Activated T-cell treated with anti-CD3 and anti-CD28 coated beads for 4 hours (primary cell): ENCODE measurements around the gene C5orf58.
"Not testable (repeated sequence)": the region's sequence is repeated elsewhere in the genome, so short reads cannot be mapped to it uniquely, and the experiment has no call there.

Experiments used
- DNase-seq: peaks from one replicate; pipeline ENCODE4 v3.0.0-alpha.2; 2020

C5orf58 gene

DNA sequence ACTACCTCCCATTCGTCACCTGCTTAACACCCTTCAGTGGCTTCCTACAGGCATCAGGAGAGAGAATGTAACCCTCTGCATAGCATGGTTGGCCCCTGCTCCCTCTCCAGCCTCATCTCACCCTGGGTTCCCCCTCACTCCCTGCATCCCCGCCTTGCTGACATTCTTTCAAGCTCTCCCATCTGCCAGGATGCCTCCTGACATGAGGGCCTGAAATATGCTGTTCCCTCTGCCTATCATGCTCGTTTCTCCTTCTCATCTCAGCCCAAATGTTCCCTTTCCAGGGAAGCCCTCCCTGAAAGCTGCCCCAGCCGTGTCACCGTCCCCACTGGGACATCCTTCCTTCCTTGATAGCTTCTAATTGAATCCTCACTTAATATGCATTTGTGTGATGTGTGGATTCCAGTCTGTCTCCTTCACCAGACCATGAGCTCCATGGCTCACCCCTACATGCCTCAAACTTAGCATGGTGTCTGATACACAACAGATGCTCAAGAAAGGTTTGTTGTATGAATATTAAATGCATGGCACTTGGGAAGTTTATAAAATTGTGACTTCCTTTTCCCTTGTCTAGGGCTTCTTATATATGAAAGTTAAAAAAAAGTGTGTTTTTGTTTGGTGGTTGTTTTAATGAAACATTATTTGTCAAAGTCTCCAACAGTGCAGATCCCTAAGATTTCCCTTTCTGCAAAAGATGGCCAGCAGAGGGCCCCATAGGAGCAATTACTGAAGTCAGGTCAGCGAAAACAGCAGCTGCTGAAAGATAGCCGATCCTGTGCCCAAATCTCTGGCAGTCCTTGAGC, 7.3 kb upstream of the C5orf58 start:
- DNase-seq: peak; percentile 77

GRCh38 chr5:170226129-170226615, 6.6 kb upstream of the C5orf58 start:
- no peak for DNase-seq

DNA sequence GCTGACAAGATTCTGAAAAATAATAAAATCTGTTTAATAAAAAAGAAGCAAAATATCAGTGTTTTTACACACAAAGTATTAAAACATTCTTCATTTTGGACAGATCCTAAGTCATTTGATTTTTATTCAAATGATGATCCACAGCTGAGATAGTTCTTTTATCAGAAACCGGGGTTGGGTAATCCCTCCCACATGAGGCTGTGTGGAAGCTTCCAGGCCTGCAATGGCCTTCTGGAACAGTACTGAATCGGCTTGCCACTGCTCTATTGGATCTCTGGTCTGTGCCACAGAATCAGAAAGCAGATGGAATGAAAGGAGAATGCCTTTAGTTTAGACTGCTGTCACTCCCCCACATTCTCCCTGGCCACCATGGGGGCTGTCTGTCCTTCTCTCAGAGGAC, 6.1 kb upstream of the C5orf58 start:
- DNase-seq: no peak

- DNase-seq: no peak
Observed at GRCh38 chr5:170228762-170229435, 3.9 kb upstream of the C5orf58 start.

- no peak for DNase-seq
Observed at GRCh38 chr5:170233358-170233892, 640 bp downstream of the C5orf58 start.

- DNase-seq: no peak
Observed at GRCh38 chr5:170235876-170236864, 3.4 kb downstream of the C5orf58 start.

DNA sequence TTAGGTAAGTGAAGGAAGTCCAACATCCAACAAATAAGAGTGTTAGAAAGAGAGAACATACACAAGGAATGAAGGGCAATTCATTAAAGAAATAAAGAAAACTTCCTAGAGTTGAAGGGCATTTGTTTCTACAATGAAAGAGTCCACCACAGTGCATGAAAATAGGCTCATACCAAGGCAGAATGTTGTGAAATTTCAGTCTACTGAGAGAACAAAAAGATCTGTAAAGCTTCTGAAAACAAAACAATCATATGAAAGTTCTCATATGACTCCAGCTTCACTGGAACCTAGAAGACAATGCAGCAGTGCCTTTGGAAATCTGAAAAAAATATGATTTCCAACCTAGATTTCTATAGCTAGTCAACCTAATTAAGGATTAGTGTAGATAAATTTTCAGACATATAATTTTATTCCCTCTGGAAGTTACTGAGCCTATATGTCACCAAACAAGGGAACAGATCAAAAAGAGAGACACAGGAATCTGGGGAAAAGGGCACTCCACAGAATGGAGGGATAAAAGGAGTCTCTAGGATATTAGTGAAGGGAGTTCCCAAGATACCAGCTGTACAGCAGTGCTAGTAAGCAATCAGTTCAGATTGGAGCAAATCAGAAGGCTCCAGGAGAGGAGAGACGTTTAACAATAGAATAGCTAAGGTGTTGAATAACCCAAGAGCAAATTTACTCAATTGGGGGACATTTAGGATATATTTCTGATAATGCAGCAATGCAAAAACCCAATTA, 5.8 kb downstream of the C5orf58 start:
- DNase-seq: no peak

- not testable (repeated sequence) for DNase-seq
Observed at GRCh38 chr5:170245436-170245835, 12.7 kb downstream of the C5orf58 start.

- no peak for DNase-seq
Observed at GRCh38 chr5:170246126-170246870, 13.5 kb downstream of the C5orf58 start.

- no peak for DNase-seq
Observed at GRCh38 chr5:170247363-170247762, 14.6 kb downstream of the C5orf58 start.

- DNase-seq: no peak
Observed at GRCh38 chr5:170248172-170248930, 15.6 kb downstream of the C5orf58 start.

- not testable (repeated sequence) for DNase-seq
Observed at GRCh38 chr5:170248931-170249227, 16.1 kb downstream of the C5orf58 start.

DNA sequence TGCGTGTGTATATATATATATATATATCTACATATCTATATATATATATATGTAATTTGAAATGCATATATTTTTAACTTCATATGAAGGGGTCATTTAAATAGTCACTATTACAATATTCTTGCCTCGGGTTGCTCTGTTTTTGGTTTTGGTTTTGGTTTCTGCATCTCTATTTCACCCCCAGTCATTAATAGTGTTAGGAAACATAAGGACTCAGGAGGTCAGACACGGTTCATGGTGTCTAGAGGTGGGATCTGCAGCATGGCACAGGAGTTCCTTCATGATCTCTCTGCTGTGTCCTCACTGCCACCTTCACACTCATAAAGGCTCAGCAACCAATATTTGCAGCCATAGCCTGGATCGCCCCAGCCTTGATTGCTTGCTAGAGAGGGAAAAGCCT, 16.6 kb downstream of the C5orf58 start:
- DNase-seq: no peak

DNA sequence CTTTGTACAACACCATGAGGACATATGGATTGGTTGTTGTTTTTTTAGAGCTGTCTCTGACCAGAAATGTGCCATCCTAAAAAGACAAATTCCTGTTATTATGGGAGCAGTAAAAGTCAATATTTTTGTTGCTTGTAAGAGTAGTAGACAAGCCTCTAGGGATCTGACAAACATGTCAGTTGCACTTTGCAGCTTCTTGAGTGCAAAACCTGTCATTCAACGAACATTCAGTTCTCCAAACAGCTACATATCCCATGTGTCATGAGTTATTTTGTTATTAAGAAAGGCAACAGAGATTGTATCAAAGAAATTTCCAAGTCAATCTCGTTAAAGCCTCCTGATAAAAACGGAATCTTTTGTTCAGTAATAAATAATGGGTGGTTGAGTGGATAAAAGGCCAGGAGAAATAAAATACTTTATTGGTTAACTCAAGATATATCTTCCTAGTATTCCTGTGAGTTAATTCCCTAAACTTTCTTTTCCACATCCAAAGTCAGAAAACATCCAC, 18.1 kb downstream of the C5orf58 start:
- DNase-seq: no peak

DNA sequence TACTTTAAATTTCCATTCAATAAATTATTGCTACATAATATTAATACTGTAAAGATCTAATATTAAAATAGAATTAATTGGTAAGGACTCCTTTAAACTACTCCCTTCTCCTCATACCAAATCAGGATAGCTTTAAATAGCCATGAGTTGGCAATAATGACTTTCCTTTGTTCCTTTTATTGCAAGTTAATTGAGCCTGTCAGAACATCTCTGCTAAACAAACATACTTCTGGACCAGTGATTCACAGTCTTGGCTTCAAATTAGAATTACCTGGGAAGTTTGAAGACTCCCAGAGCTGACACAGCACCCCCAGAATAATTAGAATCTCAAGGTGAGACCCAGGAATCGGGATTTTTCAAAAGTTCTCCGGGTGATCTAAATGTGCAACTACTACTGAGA, 18.7 kb downstream of the C5orf58 start:
- DNase-seq: no peak

DNA sequence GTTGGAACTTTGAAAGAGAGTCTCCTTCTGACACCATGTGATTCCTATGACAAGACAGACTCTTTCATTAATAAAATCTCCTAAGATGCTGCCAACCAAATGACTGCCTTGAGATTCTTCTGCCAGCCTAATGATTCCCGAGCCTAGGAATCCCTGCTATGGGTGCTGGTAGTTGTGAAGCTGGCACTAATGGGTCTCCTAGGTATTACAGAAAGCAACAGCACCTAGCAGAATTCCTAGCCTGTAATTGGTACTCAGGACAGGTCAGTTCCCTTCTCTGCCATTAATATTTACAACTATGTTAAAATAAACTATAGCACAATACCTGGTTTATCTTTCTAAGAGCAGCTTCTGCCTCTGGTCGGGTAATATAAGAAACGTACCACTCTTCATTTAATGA, 19.3 kb downstream of the C5orf58 start:
- DNase-seq: no peak

DNA sequence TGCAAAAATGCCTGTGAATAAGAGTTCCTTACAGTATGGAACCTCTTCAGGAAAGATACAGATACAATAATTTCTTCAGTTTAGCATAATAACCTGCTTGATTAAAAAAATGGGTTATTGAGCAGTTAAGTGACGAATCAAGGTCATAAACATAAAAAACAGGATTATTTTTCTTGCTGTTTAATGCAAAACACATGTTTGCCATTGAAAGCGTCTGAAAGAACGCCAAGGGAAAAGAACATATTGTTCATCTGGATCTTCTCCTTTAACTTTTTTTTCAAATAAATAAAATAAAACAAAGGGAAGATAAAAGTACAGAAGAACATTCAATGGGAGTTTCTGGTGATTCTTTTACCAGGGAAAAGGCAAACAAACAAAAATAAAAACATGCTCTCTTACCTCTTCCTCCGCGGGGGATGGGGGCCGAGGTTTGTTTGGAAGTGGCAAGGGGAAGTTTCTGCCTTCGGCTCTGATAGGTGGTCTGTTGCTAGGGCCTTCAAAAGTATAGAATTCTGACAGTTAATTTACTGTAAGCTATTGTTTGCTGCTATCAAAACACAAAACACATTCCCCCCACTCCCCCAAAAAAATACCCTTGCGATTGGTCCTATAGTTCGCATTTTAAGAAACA, 20.1 kb downstream of the C5orf58 start:
- no peak for DNase-seq

DNA sequence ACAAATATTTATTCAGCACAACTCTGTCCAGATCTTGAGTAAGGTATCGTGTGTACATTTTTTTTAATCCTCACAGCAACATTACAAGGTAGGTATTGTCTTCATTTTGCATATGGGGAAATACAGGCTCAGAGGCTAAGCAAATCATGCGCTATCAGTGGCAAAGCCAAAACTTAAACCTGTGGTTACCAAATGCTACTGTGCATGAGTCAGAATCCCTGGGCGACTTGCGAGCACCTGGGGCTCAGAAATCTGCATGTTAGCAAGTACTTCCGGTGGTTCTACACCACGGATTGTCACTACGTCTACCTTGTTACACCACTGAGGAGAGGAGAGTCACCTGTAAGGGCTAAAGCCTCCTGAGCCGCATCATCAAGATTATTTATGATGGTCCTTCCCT, 21.3 kb downstream of the C5orf58 start:
- peak; percentile 50 for DNase-seq

GRCh38 chr5:170256571-170256970, 23.8 kb downstream of the C5orf58 start:
- no peak for DNase-seq

- no peak for DNase-seq
Observed at GRCh38 chr5:170257370-170257769, 24.6 kb downstream of the C5orf58 start.
